ENCODE results near the gene ZNF70.
A peak's percentile ranks its signal among the peaks of the same experiment; 100 is the strongest.

ZNF70 gene

GRCh38 chr22:23786752-23787599 lies 36.1 kb upstream of the ZNF70 start, which contains the start of gene SMARCB1:
Gene SMARCB1, plus strand, starts transcription at chr22:23786966. Its CDS starts 204 bp downstream, at chr22:23787170.
- peaks cover 41% of the 10 kb centered on the region for H3K79me2 ChIP-seq (ENCODE audit: control insufficient read depth, insufficient read depth, low read length, unreplicated experiment)
- no peaks in the 10 kb centered on the region for H3K27me3 ChIP-seq (ENCODE audit: insufficient read depth, low read length)
- H3K4me3 ChIP-seq (ENCODE audit: low read depth, low read length) = peak within 1 kb of the TSS; percentile 88
- peaks cover 9% of the 10 kb centered on the region for H3K4me1 ChIP-seq (ENCODE audit: control insufficient read depth, insufficient read depth, low read length, unreplicated experiment)
- no peaks in the 10 kb centered on the region for H3K36me3 ChIP-seq (ENCODE audit: insufficient read depth, low read length)
- H2AFZ ChIP-seq (ENCODE audit: low read length, unreplicated experiment) = peak within 1 kb of the TSS; percentile 98
- H3K27ac ChIP-seq (ENCODE audit: low read depth, low read length) = peak within 1 kb of the TSS; percentile 97

GRCh38 chr22:23786261-23786710 lies 35.4 kb upstream of the ZNF70 start:
- Histone ChIP-seq H2AFZ (ENCODE audit: low read length, unreplicated experiment) (peak overlapping the region; percentile 33), H3K27ac (ENCODE audit: low read depth, low read length) (peak overlapping the region; percentile 97), H3K4me1 (ENCODE audit: control insufficient read depth, insufficient read depth, low read length, unreplicated experiment) (peaks cover 15% of the 10 kb centered on the region), H3K27me3 (ENCODE audit: insufficient read depth, low read length) (no peaks in the 10 kb centered on the region), H3K4me3 (ENCODE audit: low read depth, low read length) (peak overlapping the region; percentile 88), H3K36me3 (ENCODE audit: insufficient read depth, low read length) (no peaks in the 10 kb centered on the region), H3K79me2 (ENCODE audit: control insufficient read depth, insufficient read depth, low read length, unreplicated experiment) (peaks cover 34% of the 10 kb centered on the region)

- Histone ChIP-seq H3K79me2 (ENCODE audit: control insufficient read depth, insufficient read depth, low read length, unreplicated experiment) (peaks cover 18% of the 10 kb centered on the region), H3K4me3 (ENCODE audit: low read depth, low read length) (no peak overlapping the region), H3K27ac (ENCODE audit: low read depth, low read length) (no peak overlapping the region), H2AFZ (ENCODE audit: low read length, unreplicated experiment) (no peak overlapping the region), H3K27me3 (ENCODE audit: insufficient read depth, low read length) (no peaks in the 10 kb centered on the region), H3K4me1 (ENCODE audit: control insufficient read depth, insufficient read depth, low read length, unreplicated experiment) (peaks cover 18% of the 10 kb centered on the region), H3K36me3 (ENCODE audit: insufficient read depth, low read length) (no peaks in the 10 kb centered on the region)
Measured at GRCh38 chr22:23784215-23784732, 33.4 kb upstream of the ZNF70 start.

GRCh38 chr22:23783265-23784150 lies 32.6 kb upstream of the ZNF70 start:
- no peak overlapping the region for H2AFZ ChIP-seq (ENCODE audit: low read length, unreplicated experiment)
- H3K79me2 ChIP-seq (ENCODE audit: control insufficient read depth, insufficient read depth, low read length, unreplicated experiment) = peaks cover 11% of the 10 kb centered on the region
- no peaks in the 10 kb centered on the region for H3K36me3 ChIP-seq (ENCODE audit: insufficient read depth, low read length)
- no peak overlapping the region for H3K27ac ChIP-seq (ENCODE audit: low read depth, low read length)
- H3K4me3 ChIP-seq (ENCODE audit: low read depth, low read length) = no peak overlapping the region
- H3K27me3 ChIP-seq (ENCODE audit: insufficient read depth, low read length) = no peaks in the 10 kb centered on the region
- peaks cover 18% of the 10 kb centered on the region for H3K4me1 ChIP-seq (ENCODE audit: control insufficient read depth, insufficient read depth, low read length, unreplicated experiment)

- Histone ChIP-seq H3K27me3 (ENCODE audit: insufficient read depth, low read length) (no peaks in the 10 kb centered on the region), H3K79me2 (ENCODE audit: control insufficient read depth, insufficient read depth, low read length, unreplicated experiment) (peaks cover 3% of the 10 kb centered on the region), H3K36me3 (ENCODE audit: insufficient read depth, low read length) (no peaks in the 10 kb centered on the region), H3K27ac (ENCODE audit: low read depth, low read length) (no peak overlapping the region), H3K4me1 (ENCODE audit: control insufficient read depth, insufficient read depth, low read length, unreplicated experiment) (peaks cover 14% of the 10 kb centered on the region), H2AFZ (ENCODE audit: low read length, unreplicated experiment) (no peak overlapping the region), H3K4me3 (ENCODE audit: low read depth, low read length) (no peak overlapping the region)
Measured at GRCh38 chr22:23782703-23783102, 31.8 kb upstream of the ZNF70 start.

- Histone ChIP-seq H3K36me3 (ENCODE audit: insufficient read depth, low read length) (no peaks in the 10 kb centered on the region), H3K4me1 (ENCODE audit: control insufficient read depth, insufficient read depth, low read length, unreplicated experiment) (peaks cover 14% of the 10 kb centered on the region), H3K79me2 (ENCODE audit: control insufficient read depth, insufficient read depth, low read length, unreplicated experiment) (no peaks in the 10 kb centered on the region), H3K4me3 (ENCODE audit: low read depth, low read length) (no peak overlapping the region), H2AFZ (ENCODE audit: low read length, unreplicated experiment) (no peak overlapping the region), H3K27me3 (ENCODE audit: insufficient read depth, low read length) (no peaks in the 10 kb centered on the region), H3K27ac (ENCODE audit: low read depth, low read length) (no peak overlapping the region)
Measured at GRCh38 chr22:23782252-23782651, 31.3 kb upstream of the ZNF70 start.

GRCh38 chr22:23781511-23782183 lies 30.7 kb upstream of the ZNF70 start:
- H2AFZ ChIP-seq (ENCODE audit: low read length, unreplicated experiment) = peak overlapping the region; percentile 25
- no peaks in the 10 kb centered on the region for H3K36me3 ChIP-seq (ENCODE audit: insufficient read depth, low read length)
- 0 out of 2 replicates have a peak overlapping the region, but pooled peaks have one; percentile 36 for H3K27ac ChIP-seq (ENCODE audit: low read depth, low read length)
- H3K4me3 ChIP-seq (ENCODE audit: low read depth, low read length) = no peak overlapping the region
- no peaks in the 10 kb centered on the region for H3K79me2 ChIP-seq (ENCODE audit: control insufficient read depth, insufficient read depth, low read length, unreplicated experiment)
- H3K27me3 ChIP-seq (ENCODE audit: insufficient read depth, low read length) = no peaks in the 10 kb centered on the region
- peaks cover 14% of the 10 kb centered on the region for H3K4me1 ChIP-seq (ENCODE audit: control insufficient read depth, insufficient read depth, low read length, unreplicated experiment)

GRCh38 chr22:23781065-23781464 lies 30.2 kb upstream of the ZNF70 start:
- Histone ChIP-seq H3K4me1 (ENCODE audit: control insufficient read depth, insufficient read depth, low read length, unreplicated experiment) (peaks cover 9% of the 10 kb centered on the region), H3K4me3 (ENCODE audit: low read depth, low read length) (no peak overlapping the region), H3K27ac (ENCODE audit: low read depth, low read length) (0 out of 2 replicates have a peak overlapping the region, but pooled peaks have one; percentile 36), H3K36me3 (ENCODE audit: insufficient read depth, low read length) (no peaks in the 10 kb centered on the region), H2AFZ (ENCODE audit: low read length, unreplicated experiment) (peak overlapping the region; percentile 25), H3K79me2 (ENCODE audit: control insufficient read depth, insufficient read depth, low read length, unreplicated experiment) (no peaks in the 10 kb centered on the region), H3K27me3 (ENCODE audit: insufficient read depth, low read length) (no peaks in the 10 kb centered on the region)

GRCh38 chr22:23780146-23780748 lies 29.3 kb upstream of the ZNF70 start:
- no peaks in the 10 kb centered on the region for H3K36me3 ChIP-seq (ENCODE audit: insufficient read depth, low read length)
- peaks cover 9% of the 10 kb centered on the region for H3K4me1 ChIP-seq (ENCODE audit: control insufficient read depth, insufficient read depth, low read length, unreplicated experiment)
- H3K4me3 ChIP-seq (ENCODE audit: low read depth, low read length) = no peak overlapping the region
- H2AFZ ChIP-seq (ENCODE audit: low read length, unreplicated experiment) = no peak overlapping the region
- H3K27me3 ChIP-seq (ENCODE audit: insufficient read depth, low read length) = no peaks in the 10 kb centered on the region
- H3K79me2 ChIP-seq (ENCODE audit: control insufficient read depth, insufficient read depth, low read length, unreplicated experiment) = no peaks in the 10 kb centered on the region
- H3K27ac ChIP-seq (ENCODE audit: low read depth, low read length) = no peak overlapping the region

- peaks cover 10% of the 10 kb centered on the region for H3K4me1 ChIP-seq (ENCODE audit: control insufficient read depth, insufficient read depth, low read length, unreplicated experiment)
- no peaks in the 10 kb centered on the region for H3K27me3 ChIP-seq (ENCODE audit: insufficient read depth, low read length)
- H3K4me3 ChIP-seq (ENCODE audit: low read depth, low read length) = no peak overlapping the region
- H3K27ac ChIP-seq (ENCODE audit: low read depth, low read length) = no peak overlapping the region
- H3K79me2 ChIP-seq (ENCODE audit: control insufficient read depth, insufficient read depth, low read length, unreplicated experiment) = no peaks in the 10 kb centered on the region
- H3K36me3 ChIP-seq (ENCODE audit: insufficient read depth, low read length) = no peaks in the 10 kb centered on the region
- no peak overlapping the region for H2AFZ ChIP-seq (ENCODE audit: low read length, unreplicated experiment)
Measured at GRCh38 chr22:23779731-23780130, 28.8 kb upstream of the ZNF70 start.
